ENCODE data around the gene PDCD4.

PDCD4 gene

DNA sequence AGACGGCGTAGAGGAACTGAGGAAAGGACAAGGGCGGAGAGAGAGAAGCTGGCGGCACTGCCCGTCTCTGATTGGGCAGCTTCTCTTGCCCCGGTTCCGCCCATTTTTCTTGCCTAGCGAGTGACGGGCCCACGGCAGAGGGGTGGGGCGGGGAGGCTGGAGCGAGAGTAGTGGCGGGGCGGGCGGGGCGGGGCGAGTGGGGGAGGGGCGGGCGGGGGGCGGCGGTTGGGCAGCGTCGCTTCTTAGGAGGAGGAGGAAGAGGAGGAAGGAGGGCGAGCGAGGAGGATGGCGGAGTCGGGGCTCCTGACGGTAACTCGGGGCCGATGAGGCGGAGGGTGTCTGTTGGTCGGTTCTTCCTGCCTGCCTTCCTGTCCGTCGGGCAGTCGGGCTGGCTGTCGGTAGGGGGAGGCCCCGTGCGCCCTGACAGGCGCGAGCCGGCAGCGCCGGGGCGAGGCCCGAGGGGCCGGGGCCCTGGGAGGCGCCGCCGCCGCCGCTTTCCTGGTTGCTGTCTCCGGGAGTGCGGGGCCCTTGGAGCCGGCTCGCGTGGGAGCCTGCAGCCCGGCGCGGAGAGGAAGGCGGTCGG, 47.7 kb downstream of the PDCD4 start, which contains the start of gene SHOC2:
Gene SHOC2, plus strand, starts transcription at position 256 of the 583 bp plus-strand sequence. CDS start 44,755 bp downstream, outside the sequence.
- H2AK5ac ChIP-seq (ENCODE audit: low read length, severe bottlenecking) = peak within 1 kb of the TSS; percentile 9

DNA sequence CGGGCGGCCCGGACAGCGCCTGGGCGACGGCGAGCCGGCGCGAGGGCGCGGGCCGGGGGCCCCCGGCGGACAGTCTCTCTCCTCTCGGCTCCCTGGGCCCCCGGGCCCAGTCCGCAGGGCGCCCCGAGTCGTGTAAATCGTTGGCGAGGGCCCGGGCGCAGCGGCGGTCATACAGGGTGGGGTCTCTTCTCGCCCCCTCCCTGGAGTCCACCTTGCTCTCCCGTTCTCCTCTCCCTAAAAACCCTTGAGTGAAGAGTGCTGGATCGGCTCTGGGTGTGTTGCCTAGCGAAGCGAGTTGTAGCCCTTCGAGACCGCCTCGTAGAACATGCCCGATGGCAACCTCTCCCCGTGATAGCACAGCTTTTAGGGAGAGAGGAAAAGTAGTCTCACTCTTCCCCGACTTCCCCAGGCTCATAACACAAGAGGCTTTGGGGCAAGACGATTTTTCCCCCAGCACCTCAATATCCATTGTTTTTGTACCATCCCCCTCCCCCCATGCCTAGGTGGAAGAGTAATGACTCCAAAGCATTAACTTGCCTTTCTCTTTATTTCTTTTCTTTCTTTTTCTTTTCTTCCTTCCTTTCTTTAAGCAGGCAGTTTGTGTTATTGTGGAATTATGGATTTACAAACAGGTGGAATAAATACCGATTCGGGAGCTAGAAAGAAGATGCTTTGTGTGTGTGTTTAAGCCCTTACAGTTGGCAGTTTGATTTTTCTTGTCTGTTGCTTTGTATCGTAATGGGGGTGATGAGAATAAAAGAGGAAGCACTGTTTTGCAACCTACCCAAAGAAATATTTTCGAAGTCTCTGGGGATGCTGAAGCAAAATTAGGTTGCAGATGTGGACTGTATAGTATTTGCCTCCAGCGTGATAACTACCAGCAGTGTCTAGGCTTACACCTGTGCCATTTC, 48.5 kb downstream of the PDCD4 start:
- peak overlapping the region; percentile 9 for H2AK5ac ChIP-seq (ENCODE audit: low read length, severe bottlenecking)
- peaks cover 3% of the 10 kb centered on the region for H3K4me1 ChIP-seq (ENCODE audit: control insufficient read depth, insufficient read depth, low read depth, low read length)
- H3K9me3 ChIP-seq (ENCODE audit: control insufficient read depth, low read length) = no peaks in the 10 kb centered on the region
- peak overlapping the region; percentile 64 for H3K4me2 ChIP-seq (ENCODE audit: low read length, poor library complexity, severe bottlenecking)
- peaks cover 2% of the 10 kb centered on the region for H3K79me1 ChIP-seq (replicated peaks; ENCODE audit: low read length, poor library complexity, severe bottlenecking)
- peak overlapping the region in 1 of 2 experiments; percentile 60 for H3K4ac ChIP-seq (ENCODE audit: low read depth in 1 of 2, low read length in 2 of 2)
- WGBS = 3% methylated on average over 29 of the region's 44 CpGs
- H3K27me3 ChIP-seq (ENCODE audit: control insufficient read depth in 1 of 2, insufficient read depth in 1 of 2, low read length in 2 of 2) = no peaks in the 10 kb centered on the region
- no peak overlapping the region for H2BK12ac ChIP-seq (ENCODE audit: low read length in 2 of 2)
- H4K91ac ChIP-seq (ENCODE audit: low read length) = no peak overlapping the region
- peak overlapping the region; percentile 95 for H2BK15ac ChIP-seq (ENCODE audit: low read depth, poor library complexity, severe bottlenecking)
- H3K18ac ChIP-seq (ENCODE audit: low read depth in 1 of 2, low read length in 2 of 2) = peak overlapping the region; percentile 54 to 94
- H2AFZ ChIP-seq (ENCODE audit: low read depth, low read length) = no peak overlapping the region
- DNase-seq = peak; percentile 67
- peak overlapping the region; percentile 78 to 99 for H3K4me3 ChIP-seq (ENCODE audit: insufficient read depth in 1 of 2, low read depth in 1 of 2, low read length in 2 of 2)
- peak overlapping the region; percentile 73 for H2BK120ac ChIP-seq (ENCODE audit: low read depth, low read length)
- no peaks in the 10 kb centered on the region for H3K36me3 ChIP-seq (ENCODE audit: control insufficient read depth in 1 of 2, insufficient read depth in 2 of 2, low read depth in 1 of 2, low read length in 2 of 2)
- H3K14ac ChIP-seq (ENCODE audit: low read length in 2 of 2) = peak overlapping the region in 1 of 2 experiments; percentile 94
- peak overlapping the region; percentile 69 for H3K27ac ChIP-seq (ENCODE audit: low read length, poor library complexity, severe bottlenecking)
- peak overlapping the region; percentile 97 for H3K9ac ChIP-seq (ENCODE audit: low read length)
- no peak overlapping the region for H4K8ac ChIP-seq (ENCODE audit: low read length)
- H2BK5ac ChIP-seq (ENCODE audit: low read depth, low read length, poor library complexity, severe bottlenecking) = no peak overlapping the region
- H3K23ac ChIP-seq (ENCODE audit: low read length in 2 of 2) = no peak overlapping the region

More for the DNA sequence above, 47.7 kb downstream of the PDCD4 start, which contains the start of gene SHOC2:
- Histone ChIP-seq H3K9ac (ENCODE audit: low read length) (peak within 1 kb of the TSS; percentile 98), H2BK15ac (ENCODE audit: low read depth, poor library complexity, severe bottlenecking) (peak within 1 kb of the TSS; percentile 95), H3K4ac (ENCODE audit: low read depth in 1 of 2, low read length in 2 of 2) (peak within 1 kb of the TSS; percentile 89 to 94), H3K9me3 (ENCODE audit: control insufficient read depth, low read length) (no peaks in the 10 kb centered on the region), H4K8ac (ENCODE audit: low read length) (peak within 1 kb of the TSS; percentile 99), H3K4me1 (ENCODE audit: control insufficient read depth, insufficient read depth, low read depth, low read length) (peaks cover 6% of the 10 kb centered on the region), H3K36me3 (ENCODE audit: control insufficient read depth in 1 of 2, insufficient read depth in 2 of 2, low read depth in 1 of 2, low read length in 2 of 2) (no peaks in the 10 kb centered on the region), H4K91ac (ENCODE audit: low read length) (peak within 1 kb of the TSS; percentile 98), H2BK5ac (ENCODE audit: low read depth, low read length, poor library complexity, severe bottlenecking) (peak within 1 kb of the TSS; percentile 97), H2BK120ac (ENCODE audit: low read depth, low read length) (peak within 1 kb of the TSS; percentile 98), H3K23ac (ENCODE audit: low read length in 2 of 2) (no peak within 1 kb of the TSS), H2BK12ac (ENCODE audit: low read length in 2 of 2) (peak within 1 kb of the TSS in 1 of 2 experiments; percentile 96), H3K14ac (ENCODE audit: low read length in 2 of 2) (peak within 1 kb of the TSS in 1 of 2 experiments; percentile 94), H3K27ac (ENCODE audit: low read length, poor library complexity, severe bottlenecking) (peak within 1 kb of the TSS; percentile 99), H3K79me1 (replicated peaks; ENCODE audit: low read length, poor library complexity, severe bottlenecking) (peaks cover 2% of the 10 kb centered on the region), H3K18ac (ENCODE audit: low read depth in 1 of 2, low read length in 2 of 2) (peak within 1 kb of the TSS; percentile 94 to 98), H3K4me2 (ENCODE audit: low read length, poor library complexity, severe bottlenecking) (peak within 1 kb of the TSS; percentile 64), H3K27me3 (ENCODE audit: control insufficient read depth in 1 of 2, insufficient read depth in 1 of 2, low read length in 2 of 2) (no peaks in the 10 kb centered on the region), H3K4me3 (ENCODE audit: insufficient read depth in 1 of 2, low read depth in 1 of 2, low read length in 2 of 2) (peak within 1 kb of the TSS; percentile 78 to 99), H2AFZ (ENCODE audit: low read depth, low read length) (peak within 1 kb of the TSS; percentile 51)
- 0% methylated on average over 27 of the region's 61 CpGs for WGBS
- DNase-seq = no peak

DNA sequence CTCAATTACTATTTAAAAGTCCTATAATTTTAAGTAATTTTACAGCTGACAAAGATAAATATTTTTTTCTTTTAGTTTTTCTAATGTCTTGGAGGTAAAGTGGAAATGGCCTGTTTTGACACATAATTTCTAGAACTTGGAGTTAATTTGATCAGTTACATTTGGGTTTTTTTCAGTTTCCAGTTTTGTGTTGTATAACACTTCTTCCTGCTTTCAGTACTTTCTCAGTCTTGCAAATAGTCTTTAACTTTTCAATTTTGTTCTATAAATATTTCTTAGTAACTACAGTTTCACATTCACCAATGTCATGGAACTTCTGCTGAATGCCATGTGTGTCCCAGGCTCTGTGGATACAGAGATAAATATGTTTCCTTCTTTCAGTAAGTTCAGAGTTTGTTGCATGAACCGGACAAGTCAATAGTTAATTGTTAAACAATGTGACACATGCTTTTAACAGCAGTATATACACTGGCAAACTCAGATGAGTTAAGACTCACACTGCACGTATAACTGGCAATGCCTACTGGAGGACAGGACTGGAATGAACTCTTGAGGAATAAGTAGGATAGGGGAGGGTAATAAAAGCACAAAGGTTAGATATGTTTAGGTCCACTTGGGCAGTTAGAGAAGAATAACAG, 52.2 kb downstream of the PDCD4 start:
- Histone ChIP-seq H2BK120ac (ENCODE audit: low read depth, low read length) (no peak overlapping the region), H2AK5ac (ENCODE audit: low read length, severe bottlenecking) (no peak overlapping the region), H3K27me3 (ENCODE audit: control insufficient read depth in 1 of 2, insufficient read depth in 1 of 2, low read length in 2 of 2) (no peaks in the 10 kb centered on the region), H3K18ac (ENCODE audit: low read depth in 1 of 2, low read length in 2 of 2) (no peak overlapping the region), H3K27ac (ENCODE audit: low read length, poor library complexity, severe bottlenecking) (peak overlapping the region; percentile 51), H3K14ac (ENCODE audit: low read length in 2 of 2) (no peak overlapping the region), H3K23ac (ENCODE audit: low read length in 2 of 2) (no peak overlapping the region), H3K4ac (ENCODE audit: low read depth in 1 of 2, low read length in 2 of 2) (no peak overlapping the region), H3K79me1 (replicated peaks; ENCODE audit: low read length, poor library complexity, severe bottlenecking) (peaks cover 1% of the 10 kb centered on the region), H2BK12ac (ENCODE audit: low read length in 2 of 2) (no peak overlapping the region), H2AFZ (ENCODE audit: low read depth, low read length) (no peak overlapping the region), H4K91ac (ENCODE audit: low read length) (no peak overlapping the region), H3K4me3 (ENCODE audit: insufficient read depth in 1 of 2, low read depth in 1 of 2, low read length in 2 of 2) (no peak overlapping the region), H3K9me3 (ENCODE audit: control insufficient read depth, low read length) (no peaks in the 10 kb centered on the region), H3K4me1 (ENCODE audit: control insufficient read depth, insufficient read depth, low read depth, low read length) (peaks cover 2% of the 10 kb centered on the region), H3K9ac (ENCODE audit: low read length) (no peak overlapping the region), H3K36me3 (ENCODE audit: control insufficient read depth in 1 of 2, insufficient read depth in 2 of 2, low read depth in 1 of 2, low read length in 2 of 2) (no peaks in the 10 kb centered on the region), H2BK15ac (ENCODE audit: low read depth, poor library complexity, severe bottlenecking) (no peak overlapping the region), H3K4me2 (ENCODE audit: low read length, poor library complexity, severe bottlenecking) (no peak overlapping the region), H4K8ac (ENCODE audit: low read length) (no peak overlapping the region), H2BK5ac (ENCODE audit: low read depth, low read length, poor library complexity, severe bottlenecking) (no peak overlapping the region)
- WGBS = 96% methylated on average over 1 of the region's 2 CpGs
- peak; percentile 14 for DNase-seq

Data from mesenchymal stem cell (in vitro differentiated cells and primary cell).